T-cell (primary cell): ENCODE data around the gene FOXD2. TPM values are rescaled to one million over a fixed set of nuclear protein-coding genes. Genes with fewer than 3 reads are reported as not detected.

Experiments
- ATAC-seq, 4 experiments: fragments of 200-7000 bp in 3 of 4; fragments of 150-1000 bp in 1 of 4; cut with Tn5 transposase; replicated peaks in 1 of 4; 1 replicate in 3 of 4; 2 replicates in 1 of 4; pipeline ENCODE4 v1.10.0; 2021; ENCODE audit warnings: moderate library complexity in 3 of 4, mild to moderate bottlenecking in 2 of 4, moderate number of reproducible peaks in 1 of 4
- CTCF ChIA-PET, 2 donors: fragments of 300-600 bp; sonication (Branson Sonifier 250); formaldehyde crosslinking; loops; one replicate each; lab custom pipeline; 2022; ENCODE audit warnings: antibody characterized with exemption in 2 of 2; lab: Charles Lee
- POLR2A ChIA-PET, 2 donors: fragments of 300-600 bp; sonication (Branson Sonifier 250); formaldehyde crosslinking; loops; one replicate each; lab custom pipeline; 2022; ENCODE audit warnings: antibody characterized with exemption in 2 of 2; lab: Charles Lee
- DNase-seq, 35 experiments: peaks; one replicate each; pipeline versions ENCODE4 v3.0.0 to v3.0.0-alpha.2; 2013 to 2023
- H3K27ac ChIP-seq: one replicate; pipeline ENCODE4 v1.5.1; 2013; ENCODE audit warnings: low read length
- H3K27me3 ChIP-seq, 2 experiments: replicated peaks in 1 of 2; 1 replicate in 1 of 2; 2 replicates in 1 of 2; pipeline versions ENCODE4 v1.6.1 to v1.7.0; 2013; ENCODE audit warnings: low read length in 1 of 2, mixed read lengths in 1 of 2; ENCODE audit not compliant: control insufficient read depth in 2 of 2, insufficient read depth in 2 of 2; ENCODE audit errors: extremely low read depth in 1 of 2
- H3K36me3 ChIP-seq, 2 donors: 1 replicate in 1 of 2; 2 replicates in 1 of 2; pipeline versions ENCODE4 v1.6.1 to v1.7.0; 2013; ENCODE audit warnings: low read length in 1 of 2; ENCODE audit not compliant: control insufficient read depth in 2 of 2, insufficient read depth in 1 of 2; ENCODE audit errors: extremely low read depth in 1 of 2
- H3K4me1 ChIP-seq, 2 experiments: 1 replicate in 1 of 2; 2 replicates in 1 of 2; pipeline versions ENCODE4 v1.6.1 to v1.7.0; 2013; ENCODE audit warnings: low read length in 2 of 2, mixed read lengths in 1 of 2; ENCODE audit not compliant: insufficient read depth in 2 of 2, control insufficient read depth in 1 of 2; ENCODE audit errors: extremely low read depth in 1 of 2
- H3K4me3 ChIP-seq, 2 donors: 1 replicate in 1 of 2; 2 replicates in 1 of 2; pipeline versions ENCODE4 v1.5.1 to v1.7.0; 2013; ENCODE audit warnings: mild to moderate bottlenecking in 2 of 2, low read length in 1 of 2, moderate library complexity in 1 of 2; ENCODE audit not compliant: control insufficient read depth in 1 of 2; ENCODE audit errors: extremely low read depth in 1 of 2
- H3K9me3 ChIP-seq: 2 replicates; pipeline ENCODE4 v1.7.0; 2013
- H3K27ac Mint-ChIP-seq, 2 donors: one replicate each; pipeline ENCODE4 v1.8.0; 2020 to 2021; ENCODE audit warnings: mild to moderate bottlenecking in 2 of 2, mixed read lengths in 2 of 2
- H3K27me3 Mint-ChIP-seq, 2 donors: one replicate each; pipeline ENCODE4 v1.8.0; 2021 to 2022; ENCODE audit warnings: mixed read lengths in 2 of 2
- H3K36me3 Mint-ChIP-seq: one replicate; pipeline ENCODE4 v1.8.0; 2021; ENCODE audit warnings: mixed read lengths
- H3K4me1 Mint-ChIP-seq, 3 donors: one replicate each; pipeline ENCODE4 v1.8.0; 2020 to 2022; ENCODE audit warnings: mixed read lengths in 3 of 3, mild to moderate bottlenecking in 1 of 3
- H3K4me3 Mint-ChIP-seq, 3 donors: one replicate each; pipeline ENCODE4 v1.8.0; 2020 to 2022; ENCODE audit warnings: mild to moderate bottlenecking in 3 of 3, mixed read lengths in 3 of 3, moderate library complexity in 3 of 3
- H3K9me3 Mint-ChIP-seq, 3 donors: one replicate each; pipeline ENCODE4 v1.8.0; 2020 to 2022; ENCODE audit warnings: mixed read lengths in 3 of 3
- WGBS: methylation state at CpG from one replicate; pipeline ENCODE4 v1.1.5; 2013; ENCODE audit warnings: missing lambda C conversion rate; ENCODE audit not compliant: insufficient coverage; 5-methylcytosine and 5-hydroxymethylcytosine counted together
- total RNA-seq, 35 experiments: library from RNA in 6 of 35; stranded (reverse) in 6 of 35; fragments of 120-200 nt in 1 of 35; gene quantifications; one replicate each; pipeline versions ENCODE4 v1.2.1 to v1.2.4 and lab custom pipeline; 2013 to 2026

The FOXD2 gene
- total RNA-seq, 5 donors from 2014 or later (not counting 1 experiment from before 2014, with no cell fraction given) = 0.42 to 0.76 (median 0.56) TPM

DNA sequence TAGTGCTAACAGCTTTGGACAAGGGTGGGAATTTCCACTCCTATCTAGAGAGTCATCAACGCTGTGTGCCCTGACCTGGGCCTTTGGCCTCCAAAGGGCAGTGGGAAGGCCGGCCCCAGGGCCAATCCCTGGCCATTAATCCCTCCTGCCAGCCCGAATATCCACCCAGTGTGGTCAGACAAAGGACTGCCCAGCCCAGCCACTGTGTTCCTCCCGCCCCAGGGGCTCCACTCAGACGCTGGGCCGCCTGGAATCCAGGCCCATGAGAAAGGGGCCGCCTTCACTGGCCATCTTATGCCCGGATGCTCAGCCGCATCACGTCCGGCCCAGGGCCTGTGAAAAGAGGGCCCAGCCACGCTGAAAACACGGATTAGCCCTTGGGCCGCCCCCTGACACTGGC lies 25.4 kb upstream of the FOXD2 start:
- no peaks in the 10 kb centered on the region for H3K36me3 ChIP-seq
- Mint-ChIP-seq H3K27me3 (peaks cover 32 to 36% of the 10 kb centered on the region in 2 donors), H3K9me3 (no peaks in the 10 kb centered on the region), H3K4me3 (no peak overlapping the region), H3K27ac (no peak overlapping the region), H3K4me1 (peaks cover 0 to 4% (median 3%) of the 10 kb centered on the region in 3 donors), H3K36me3 (no peaks in the 10 kb centered on the region)
- ATAC-seq (no peak), DNase-seq (no peak)
- WGBS = 84% methylated on average over 14 of the region's 14 CpGs
- CTCF ChIA-PET = no interaction called here
- POLR2A ChIA-PET = interaction anchor here in 1 of 2 donors (0.6 kb wide), 1 partner anchor 82 kb away, joined by 3 read pairs; no protein-coding TSS in a partner anchor
- peaks cover 0 to 48% of the 10 kb centered on the region in 2 experiments for H3K27me3 ChIP-seq
- H3K9me3 ChIP-seq = no peaks in the 10 kb centered on the region
- H3K4me3 ChIP-seq = no peak overlapping the region
- H3K27ac ChIP-seq = no peak overlapping the region
- peaks cover 0 to 3% of the 10 kb centered on the region in 2 experiments for H3K4me1 ChIP-seq

GRCh38 chr1:47415728-47416318 lies 22.0 kb upstream of the FOXD2 start, which contains the start of gene FOXE3:
Gene FOXE3, plus strand, starts transcription at chr1:47416285. Its CDS starts 31 bp downstream, at chr1:47416316.
- H3K27me3 Mint-ChIP-seq = peaks cover 46 to 55% of the 10 kb centered on the region in 2 donors
- Histone ChIP-seq H3K9me3 (no peaks in the 10 kb centered on the region), H3K4me1 (peaks cover 0 to 3% of the 10 kb centered on the region in 2 experiments), H3K4me3 (no peak within 1 kb of the TSS), H3K27me3 (peaks cover 11 to 59% of the 10 kb centered on the region in 2 experiments), H3K36me3 (no peaks in the 10 kb centered on the region), H3K27ac (no peak within 1 kb of the TSS)
- H3K27ac Mint-ChIP-seq = no peak within 1 kb of the TSS
- ChIA-PET POLR2A (no interaction called here), CTCF (no interaction called here)
- 46% methylated on average over 21 of the region's 21 CpGs for WGBS
- ATAC-seq (no peak), DNase-seq (no peak)
- peak within 1 kb of the TSS in 2 of 3 donors; percentile 47 to 70 for H3K4me3 Mint-ChIP-seq
- H3K4me1 Mint-ChIP-seq = peaks cover 0 to 7% (median 5%) of the 10 kb centered on the region in 3 donors
- peaks cover 4% of the 10 kb centered on the region for H3K36me3 Mint-ChIP-seq
- H3K9me3 Mint-ChIP-seq = no peaks in the 10 kb centered on the region

DNA sequence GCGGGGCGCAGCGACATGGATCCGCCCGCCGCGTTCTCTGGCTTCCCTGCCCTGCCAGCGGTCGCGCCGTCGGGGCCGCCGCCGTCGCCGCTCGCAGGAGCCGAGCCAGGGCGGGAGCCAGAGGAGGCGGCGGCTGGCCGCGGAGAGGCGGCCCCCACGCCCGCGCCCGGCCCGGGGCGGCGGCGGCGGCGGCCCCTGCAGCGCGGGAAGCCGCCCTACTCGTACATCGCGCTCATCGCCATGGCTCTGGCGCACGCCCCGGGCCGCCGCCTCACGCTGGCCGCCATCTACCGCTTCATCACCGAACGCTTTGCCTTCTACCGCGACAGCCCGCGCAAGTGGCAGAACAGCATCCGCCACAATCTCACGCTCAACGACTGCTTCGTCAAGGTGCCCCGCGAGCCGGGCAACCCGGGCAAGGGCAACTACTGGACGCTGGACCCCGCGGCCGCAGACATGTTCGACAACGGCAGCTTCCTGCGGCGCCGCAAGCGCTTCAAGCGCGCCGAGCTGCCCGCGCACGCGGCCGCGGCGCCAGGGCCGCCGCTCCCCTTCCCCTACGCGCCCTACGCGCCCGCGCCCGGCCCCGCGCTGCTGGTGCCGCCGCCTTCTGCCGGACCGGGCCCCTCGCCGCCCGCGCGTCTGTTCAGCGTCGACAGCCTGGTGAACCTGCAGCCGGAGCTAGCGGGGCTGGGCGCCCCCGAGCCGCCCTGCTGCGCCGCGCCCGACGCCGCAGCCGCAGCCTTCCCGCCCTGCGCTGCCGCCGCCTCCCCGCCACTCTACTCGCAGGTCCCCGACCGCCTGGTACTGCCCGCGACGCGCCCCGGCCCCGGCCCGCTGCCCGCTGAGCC lies 21.3 kb upstream of the FOXD2 start:
- peaks cover 0 to 7% (median 5%) of the 10 kb centered on the region in 3 donors for H3K4me1 Mint-ChIP-seq
- H3K4me3 Mint-ChIP-seq = peak overlapping the region in 1 of 3 donors; percentile 47
- H3K27me3 ChIP-seq = peaks cover 12 to 59% of the 10 kb centered on the region in 2 experiments
- H3K27ac Mint-ChIP-seq = no peak overlapping the region
- no peaks in the 10 kb centered on the region for H3K9me3 ChIP-seq
- H3K4me1 ChIP-seq = peaks cover 0 to 3% of the 10 kb centered on the region in 2 experiments
- no peak overlapping the region for H3K4me3 ChIP-seq
- no peaks in the 10 kb centered on the region for H3K9me3 Mint-ChIP-seq
- peaks cover 45 to 57% of the 10 kb centered on the region in 2 donors for H3K27me3 Mint-ChIP-seq
- no peak for DNase-seq
- H3K27ac ChIP-seq = no peak overlapping the region
- CTCF ChIA-PET = no interaction called here
- WGBS = 3% methylated on average over 134 of the region's 134 CpGs
- POLR2A ChIA-PET = no interaction called here
- H3K36me3 Mint-ChIP-seq = peaks cover 4% of the 10 kb centered on the region
- H3K36me3 ChIP-seq = no peaks in the 10 kb centered on the region
- ATAC-seq = peak; percentile 31 to 53 (median 38)

DNA sequence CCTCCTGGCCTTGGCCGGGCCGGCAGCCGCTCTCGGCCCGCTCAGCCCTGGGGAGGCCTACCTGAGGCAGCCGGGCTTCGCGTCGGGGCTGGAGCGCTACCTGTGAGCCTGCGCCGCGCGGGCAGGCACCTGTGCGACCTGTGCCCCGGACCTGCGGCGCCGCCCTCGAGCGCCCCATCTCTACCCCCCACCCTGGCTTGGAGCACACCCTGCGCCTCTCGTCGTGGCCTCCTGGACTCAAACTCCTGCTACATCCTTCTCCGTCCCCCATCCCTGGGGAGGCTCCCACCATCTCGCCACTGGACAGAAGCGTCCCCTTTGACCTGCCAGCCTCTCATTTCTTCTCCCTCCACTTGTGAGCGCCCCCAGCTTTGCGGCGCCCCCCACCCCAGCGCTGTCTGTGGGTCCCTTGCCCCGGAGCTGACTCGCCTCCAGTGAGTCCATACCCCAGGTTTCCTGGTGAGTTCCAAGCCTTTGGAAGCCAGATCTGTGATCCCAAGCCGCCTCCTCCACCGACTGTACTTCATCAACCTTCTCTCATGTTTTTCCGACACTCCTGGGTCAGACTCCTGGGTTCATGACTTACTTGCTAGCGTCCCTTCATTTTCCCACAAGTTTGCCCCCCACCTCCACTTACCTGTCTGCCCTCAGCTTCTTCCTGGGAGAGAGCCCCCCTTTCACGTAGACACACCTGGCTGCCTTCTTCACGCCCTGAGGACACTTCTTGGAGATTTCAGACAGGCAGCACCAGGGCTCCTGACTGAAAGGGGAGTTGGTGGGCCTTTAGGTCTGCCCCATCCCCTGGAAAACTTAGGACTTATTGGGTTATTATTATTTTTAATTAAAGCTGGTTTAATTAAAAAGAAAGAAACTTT lies 20.4 kb upstream of the FOXD2 start:
- POLR2A ChIA-PET = interaction anchor here in 1 of 2 donors (0.5 kb wide), 1 partner anchor 819 kb away, joined by 3 read pairs; no protein-coding TSS in a partner anchor
- Mint-ChIP-seq H3K27ac (no peak overlapping the region), H3K4me1 (peaks cover 0 to 7% (median 5%) of the 10 kb centered on the region in 3 donors), H3K36me3 (peaks cover 4% of the 10 kb centered on the region), H3K27me3 (peaks cover 45 to 57% of the 10 kb centered on the region in 2 donors), H3K4me3 (peak overlapping the region; percentile 0 to 70 (median 42)), H3K9me3 (no peaks in the 10 kb centered on the region)
- 43% methylated on average over 37 of the region's 39 CpGs for WGBS
- no peak for DNase-seq
- H3K4me3 ChIP-seq = no peak overlapping the region
- CTCF ChIA-PET = no interaction called here
- no peak overlapping the region for H3K27ac ChIP-seq
- H3K9me3 ChIP-seq = no peaks in the 10 kb centered on the region
- H3K27me3 ChIP-seq = peaks cover 13 to 51% of the 10 kb centered on the region in 2 experiments
- ATAC-seq = no peak
- peaks cover 0 to 3% of the 10 kb centered on the region in 2 experiments for H3K4me1 ChIP-seq
- no peaks in the 10 kb centered on the region for H3K36me3 ChIP-seq

- Histone ChIP-seq H3K9me3 (no peaks in the 10 kb centered on the region), H3K4me1 (peaks cover 0 to 3% of the 10 kb centered on the region in 2 experiments), H3K27ac (no peak overlapping the region), H3K36me3 (no peaks in the 10 kb centered on the region), H3K27me3 (peaks cover 13 to 48% of the 10 kb centered on the region in 2 experiments), H3K4me3 (no peak overlapping the region)
- H3K4me3 Mint-ChIP-seq = peak overlapping the region in 1 of 3 donors; percentile 70
- 100% methylated on average over 1 of the region's 2 CpGs for WGBS
- H3K27ac Mint-ChIP-seq = no peak overlapping the region
- H3K27me3 Mint-ChIP-seq = peaks cover 45 to 54% of the 10 kb centered on the region in 2 donors
- no peak for ATAC-seq
- H3K4me1 Mint-ChIP-seq = peaks cover 0 to 7% (median 5%) of the 10 kb centered on the region in 3 donors
- ChIA-PET CTCF (no interaction called here), POLR2A (interaction anchor here in 1 of 2 donors (0.5 kb wide), 1 partner anchor 818 kb away, joined by 3 read pairs; no protein-coding TSS in a partner anchor)
- no peak for DNase-seq
- H3K9me3 Mint-ChIP-seq = no peaks in the 10 kb centered on the region
- peaks cover 4% of the 10 kb centered on the region for H3K36me3 Mint-ChIP-seq
Measured at GRCh38 chr1:47418122-47418521, 19.7 kb upstream of the FOXD2 start.
